Measurements from ENCODE around the gene TAF12. TPM values are rescaled to one million over a fixed set of nuclear protein-coding genes. Genes with fewer than 3 reads are reported as not detected.
A peak's percentile ranks its signal among the peaks of the same experiment; 100 is the strongest.
"Not testable (repeated sequence)": the region's sequence is repeated elsewhere in the genome, so short reads cannot be mapped to it uniquely, and the experiment has no call there.

The TAF12 gene, protein sequence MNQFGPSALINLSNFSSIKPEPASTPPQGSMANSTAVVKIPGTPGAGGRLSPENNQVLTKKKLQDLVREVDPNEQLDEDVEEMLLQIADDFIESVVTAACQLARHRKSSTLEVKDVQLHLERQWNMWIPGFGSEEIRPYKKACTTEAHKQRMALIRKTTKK
- 30.8 and 32.0 TPM in 2 replicates for total RNA-seq

DNA sequence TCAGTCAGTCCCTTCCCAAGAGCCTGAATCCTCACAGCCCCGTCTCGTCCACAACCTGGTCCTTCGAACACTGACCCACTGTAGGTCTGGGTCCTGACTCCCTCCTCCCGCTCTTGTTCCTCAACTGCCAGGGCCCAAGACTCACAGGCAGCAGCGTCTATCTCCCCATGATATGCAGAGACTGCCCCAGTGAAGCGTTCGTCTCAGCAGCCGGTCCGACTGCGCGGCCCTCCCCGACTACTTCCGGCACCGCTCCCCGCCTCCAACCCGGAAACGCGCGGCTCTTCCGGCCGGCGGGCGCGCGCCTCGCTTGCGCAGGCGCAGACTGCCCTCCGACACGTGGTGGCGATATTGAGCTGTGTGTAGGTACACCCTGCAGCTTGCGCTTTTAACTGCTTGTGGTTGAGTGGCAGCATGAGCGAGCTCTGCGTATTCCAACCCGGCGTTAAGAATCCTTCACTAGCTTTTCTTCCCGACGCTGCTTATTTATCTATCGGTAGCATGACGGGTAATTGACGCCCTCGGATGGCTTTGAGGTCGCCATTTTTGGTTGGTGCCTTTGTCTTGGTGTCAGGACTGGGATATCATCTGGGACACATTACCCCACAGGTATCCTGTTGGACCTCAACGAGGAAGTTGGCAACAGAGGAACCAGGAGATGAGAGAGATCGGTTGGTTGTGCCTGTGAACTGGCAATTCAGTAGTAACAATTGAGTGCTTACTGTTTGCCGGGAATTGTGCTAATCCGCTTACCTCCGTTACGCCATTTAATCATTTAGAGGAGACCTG is at the start of gene TAF12:
TSS of gene TAF12 (minus strand) at position 221 of the 789 bp plus-strand sequence. CDS start 20,986 bp downstream, outside the sequence.
- no peaks in the 10 kb centered on the region for H3K9me3 Mint-ChIP-seq
- peak; percentile 88 for DNase-seq (ENCODE audit: low spot score)
- peak within 1 kb of the TSS; percentile 99 for H3K4me3 Mint-ChIP-seq (ENCODE audit: low read depth)
- intact Hi-C loops (cut with micrococcal nuclease), result loop anchor here (1.0 to 5.0 kb wide), 5 partner anchors 62 to 538 kb away; partner anchors contain the start of genes PHACTR4, SRSF4 and YTHDF2
- H3K27me3 Mint-ChIP-seq (ENCODE audit: low read depth), result no peaks in the 10 kb centered on the region
- peaks cover 9% of the 10 kb centered on the region for H3K36me3 Mint-ChIP-seq (ENCODE audit: low read depth)
- peak within 1 kb of the TSS; percentile 97 for H3K27ac Mint-ChIP-seq
- peaks cover 37% of the 10 kb centered on the region for H3K4me1 Mint-ChIP-seq (ENCODE audit: low read depth)

DNA sequence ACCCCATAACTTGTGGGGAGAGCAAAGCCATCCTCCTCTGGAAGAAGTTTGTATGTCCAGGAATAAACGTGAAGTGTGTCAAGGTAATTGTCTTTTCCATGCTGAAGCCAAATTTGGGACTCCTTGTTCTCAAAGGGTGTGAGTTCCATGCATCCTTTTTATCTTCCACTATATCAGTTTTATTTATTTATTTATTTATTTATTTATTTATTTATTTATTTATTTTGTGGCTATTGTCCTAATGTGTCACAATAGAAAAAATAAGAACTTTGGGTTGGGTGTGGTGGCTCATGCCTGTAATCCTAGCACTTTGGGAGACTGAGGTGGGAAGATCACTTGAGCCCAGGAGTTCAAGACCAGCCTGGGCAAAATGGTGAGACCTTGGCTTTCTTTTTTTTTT is 48.8 kb upstream of the TAF12 start:
- H3K4me3 Mint-ChIP-seq (ENCODE audit: low read depth); H3K27ac Mint-ChIP-seq; DNase-seq (ENCODE audit: low spot score); H3K9me3 Mint-ChIP-seq; H3K4me1 Mint-ChIP-seq (ENCODE audit: low read depth); intact Hi-C loops (cut with micrococcal nuclease); H3K27me3 Mint-ChIP-seq (ENCODE audit: low read depth): not testable (repeated sequence)
- peaks cover 56% of the 10 kb centered on the region for H3K36me3 Mint-ChIP-seq (ENCODE audit: low read depth)

DNA sequence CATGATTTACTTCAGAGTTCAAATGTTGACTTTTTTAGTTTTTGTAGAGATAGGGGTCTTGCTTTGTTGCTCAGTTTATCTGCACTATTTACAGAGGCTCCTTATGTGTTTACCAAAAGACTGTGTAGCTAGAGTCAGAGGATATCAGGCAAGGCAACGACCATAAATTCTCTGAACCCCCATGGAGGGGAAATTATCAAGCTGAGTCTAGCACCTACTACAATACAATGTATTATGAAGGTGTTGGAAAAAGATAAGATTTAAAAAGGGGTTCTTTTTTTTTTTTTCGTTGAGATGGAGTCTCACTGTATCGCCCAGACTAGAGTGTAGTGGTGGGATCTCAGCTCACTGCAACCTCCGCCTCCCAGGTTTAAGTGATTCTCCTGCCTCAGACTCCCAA is 42.1 kb upstream of the TAF12 start:
- H3K36me3 Mint-ChIP-seq (ENCODE audit: low read depth), result peaks cover 54% of the 10 kb centered on the region
- no peaks in the 10 kb centered on the region for H3K27me3 Mint-ChIP-seq (ENCODE audit: low read depth)
- no peak overlapping the region for H3K27ac Mint-ChIP-seq
- no peaks in the 10 kb centered on the region for H3K9me3 Mint-ChIP-seq
- H3K4me3 Mint-ChIP-seq (ENCODE audit: low read depth), result no peak overlapping the region
- peaks cover 5% of the 10 kb centered on the region for H3K4me1 Mint-ChIP-seq (ENCODE audit: low read depth)
- intact Hi-C loops (cut with micrococcal nuclease), result no loop called here
- DNase-seq (ENCODE audit: low spot score), result no peak

DNA sequence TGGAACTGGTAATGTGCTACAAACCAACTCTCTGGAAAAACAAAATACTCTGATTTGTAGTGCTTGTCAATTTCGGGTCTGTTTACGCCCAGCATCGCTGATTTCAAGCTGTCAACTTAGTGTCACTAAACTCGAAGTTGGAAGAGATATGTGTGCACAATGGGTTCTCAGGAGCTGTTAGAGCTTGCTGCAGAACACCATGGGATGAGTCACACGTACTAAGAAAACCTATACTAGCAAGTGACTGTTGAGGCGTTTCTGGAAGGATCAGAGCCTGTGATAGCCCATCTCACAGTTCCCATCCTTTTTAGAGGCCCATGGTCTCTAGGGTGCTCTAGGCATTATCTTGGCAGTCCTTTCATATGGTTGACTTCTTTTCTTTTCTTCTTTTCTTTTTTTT is 40.0 kb upstream of the TAF12 start:
- peaks cover 5% of the 10 kb centered on the region for H3K4me1 Mint-ChIP-seq (ENCODE audit: low read depth)
- H3K4me3 Mint-ChIP-seq (ENCODE audit: low read depth), result no peak overlapping the region
- no peaks in the 10 kb centered on the region for H3K9me3 Mint-ChIP-seq
- no peaks in the 10 kb centered on the region for H3K27me3 Mint-ChIP-seq (ENCODE audit: low read depth)
- intact Hi-C loops (cut with micrococcal nuclease), result no loop called here
- H3K27ac Mint-ChIP-seq, result no peak overlapping the region
- peaks cover 47% of the 10 kb centered on the region for H3K36me3 Mint-ChIP-seq (ENCODE audit: low read depth)
- no peak for DNase-seq (ENCODE audit: low spot score)

DNA sequence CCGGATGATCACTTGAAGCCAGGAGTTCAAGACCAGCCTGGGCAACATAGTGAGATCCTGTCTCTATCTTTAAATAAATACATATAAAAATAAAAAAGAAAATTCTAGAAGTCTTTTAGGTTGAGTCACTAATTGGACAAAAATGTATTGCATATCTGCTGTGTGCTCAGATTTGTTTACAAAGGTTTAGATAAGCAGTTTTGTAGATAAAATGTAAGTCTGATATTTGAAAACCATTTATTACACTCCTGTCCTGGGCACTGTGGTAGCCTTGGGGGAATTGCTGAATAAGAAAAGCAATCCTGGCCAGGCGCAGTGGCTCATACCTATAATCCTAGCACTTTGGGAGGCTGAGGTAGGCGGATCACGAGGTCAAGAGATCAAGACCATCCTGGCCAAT is 37.3 kb upstream of the TAF12 start:
- H3K4me1 Mint-ChIP-seq (ENCODE audit: low read depth), result peaks cover 2% of the 10 kb centered on the region
- H3K4me3 Mint-ChIP-seq (ENCODE audit: low read depth), result no peak overlapping the region
- H3K27ac Mint-ChIP-seq, result no peak overlapping the region
- peaks cover 32% of the 10 kb centered on the region for H3K36me3 Mint-ChIP-seq (ENCODE audit: low read depth)
- DNase-seq (ENCODE audit: low spot score), result no peak
- no peaks in the 10 kb centered on the region for H3K27me3 Mint-ChIP-seq (ENCODE audit: low read depth)
- intact Hi-C loops (cut with micrococcal nuclease), result no loop called here
- H3K9me3 Mint-ChIP-seq, result no peaks in the 10 kb centered on the region

DNA sequence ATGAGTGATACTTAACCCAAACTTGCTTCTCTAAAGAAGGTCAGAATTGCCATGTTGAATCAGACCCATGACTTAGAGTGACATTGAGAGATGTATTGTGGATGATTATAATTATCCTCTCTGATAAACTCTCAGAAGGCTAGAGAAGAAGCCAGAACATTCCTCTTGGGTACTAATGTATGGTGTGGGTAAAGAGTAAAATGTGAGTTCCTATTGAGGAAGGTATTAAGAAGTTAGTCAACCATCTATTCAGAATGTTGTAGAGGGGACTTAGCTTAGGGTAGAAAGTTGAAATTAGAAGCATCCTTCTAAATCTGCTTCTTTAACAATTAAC is 33.0 kb upstream of the TAF12 start:
- no peaks in the 10 kb centered on the region for H3K27me3 Mint-ChIP-seq (ENCODE audit: low read depth)
- peaks cover under 1% of the 10 kb centered on the region for H3K4me1 Mint-ChIP-seq (ENCODE audit: low read depth)
- intact Hi-C loops (cut with micrococcal nuclease), result no loop called here
- H3K4me3 Mint-ChIP-seq (ENCODE audit: low read depth), result no peak overlapping the region
- no peak overlapping the region for H3K27ac Mint-ChIP-seq
- peaks cover 10% of the 10 kb centered on the region for H3K36me3 Mint-ChIP-seq (ENCODE audit: low read depth)
- DNase-seq (ENCODE audit: low spot score), result no peak
- no peaks in the 10 kb centered on the region for H3K9me3 Mint-ChIP-seq

DNA sequence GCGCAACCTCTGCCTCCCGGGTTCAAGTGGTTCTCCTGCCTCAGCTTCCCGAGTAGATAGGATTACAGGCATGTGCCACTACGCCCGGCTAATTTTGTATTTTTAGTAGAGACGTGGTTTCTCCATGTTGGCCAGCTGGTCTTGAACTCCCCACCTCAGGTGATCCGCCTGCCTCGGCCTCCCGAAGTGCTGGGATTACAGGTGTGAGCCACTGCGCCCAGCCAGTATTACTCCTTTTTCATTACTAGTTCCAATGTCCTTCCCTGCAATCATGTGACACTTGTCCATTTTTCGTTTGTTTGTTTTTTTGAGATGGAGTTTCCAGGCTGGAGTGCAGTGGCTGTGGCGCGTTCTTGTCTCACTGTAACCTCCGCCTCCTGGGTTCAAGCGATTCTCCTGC is 30.1 kb upstream of the TAF12 start:
- intact Hi-C loops (cut with micrococcal nuclease), result not testable (repeated sequence)

DNA sequence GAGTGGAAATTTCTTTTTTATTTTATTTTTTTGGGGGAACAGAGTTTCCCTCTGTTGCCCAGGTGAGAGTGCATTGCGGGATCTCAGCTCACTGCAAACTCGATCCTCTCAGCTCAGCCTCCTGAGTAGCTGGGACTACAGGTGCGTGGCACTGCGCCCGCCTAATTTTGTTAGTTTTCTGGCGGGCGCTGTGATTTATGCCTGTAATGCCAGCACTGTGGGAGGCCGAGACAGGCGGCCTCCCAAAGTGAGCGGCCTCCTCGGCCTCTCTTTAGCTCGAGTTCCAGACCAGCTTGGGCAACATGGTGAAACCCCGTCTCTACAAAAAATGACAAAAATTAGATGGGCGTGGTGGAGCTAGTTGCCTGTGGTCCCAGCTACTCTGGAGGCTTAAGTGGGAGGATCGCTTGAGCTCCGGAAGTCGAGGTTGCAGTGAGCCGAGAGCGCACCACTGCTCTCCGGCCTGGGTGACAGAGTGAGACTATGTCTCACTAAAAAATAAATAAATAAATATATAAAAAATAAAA is 28.4 kb upstream of the TAF12 start:
- no peak for DNase-seq (ENCODE audit: low spot score)
- intact Hi-C loops (cut with micrococcal nuclease), result no loop called here
- H3K9me3 Mint-ChIP-seq, result no peaks in the 10 kb centered on the region
- H3K27me3 Mint-ChIP-seq (ENCODE audit: low read depth), result no peaks in the 10 kb centered on the region
- H3K36me3 Mint-ChIP-seq (ENCODE audit: low read depth), result peaks cover 14% of the 10 kb centered on the region
- no peak overlapping the region for H3K27ac Mint-ChIP-seq
- H3K4me3 Mint-ChIP-seq (ENCODE audit: low read depth), result no peak overlapping the region
- peaks cover 7% of the 10 kb centered on the region for H3K4me1 Mint-ChIP-seq (ENCODE audit: low read depth)

More for the DNA sequence above, 30.1 kb upstream of the TAF12 start:
- not testable (repeated sequence) for DNase-seq (ENCODE audit: low spot score); H3K4me1 Mint-ChIP-seq (ENCODE audit: low read depth); H3K27me3 Mint-ChIP-seq (ENCODE audit: low read depth); H3K27ac Mint-ChIP-seq; H3K4me3 Mint-ChIP-seq (ENCODE audit: low read depth); H3K9me3 Mint-ChIP-seq
- peaks cover 14% of the 10 kb centered on the region for H3K36me3 Mint-ChIP-seq (ENCODE audit: low read depth)

DNA sequence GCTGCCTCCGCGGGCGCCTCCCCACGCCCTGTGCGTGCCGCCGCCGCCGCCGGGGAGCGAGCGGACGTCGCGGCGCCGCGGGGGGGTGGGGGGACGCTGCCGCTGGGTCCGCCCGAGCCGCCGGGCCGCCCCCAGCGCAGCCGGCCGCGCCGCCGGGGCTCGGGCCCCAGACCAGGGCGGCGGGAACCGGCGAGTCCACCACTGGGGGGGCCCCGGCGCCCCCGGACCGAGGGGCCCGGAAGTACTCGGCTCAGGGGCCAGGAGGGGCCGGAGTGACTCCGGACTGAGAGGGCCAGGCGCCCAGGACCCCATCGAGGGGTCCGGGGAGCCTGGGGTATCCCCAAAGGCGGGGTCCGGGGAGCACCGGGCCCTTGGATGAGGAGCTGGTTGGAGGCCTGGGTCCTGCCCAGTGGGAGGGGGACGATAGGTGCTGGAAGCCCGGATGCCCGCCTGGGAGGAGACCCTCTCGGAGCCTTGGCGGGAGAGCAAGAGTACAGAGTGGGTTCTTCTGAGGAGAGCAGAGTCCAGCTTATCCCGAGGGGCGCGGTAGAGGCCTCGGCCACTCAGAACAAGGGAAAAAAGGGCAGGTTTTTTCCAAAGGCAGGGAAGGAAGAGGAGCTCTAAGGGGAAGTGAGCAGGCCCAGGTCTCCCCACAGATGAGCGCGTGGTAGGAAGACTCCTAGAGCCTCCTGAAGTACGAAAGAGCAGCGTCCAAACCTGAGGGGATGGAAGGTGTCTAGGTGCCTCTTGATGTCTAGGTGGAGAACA is 26.3 kb upstream of the TAF12 start:
- H3K4me1 Mint-ChIP-seq (ENCODE audit: low read depth), result peaks cover 10% of the 10 kb centered on the region
- intact Hi-C loops (cut with micrococcal nuclease), result loop anchor here (1.0 to 10.0 kb wide), 3 partner anchors 21 to 414 kb away; partner anchors contain the start of genes RNU11, SESN2 and YTHDF2
- no peaks in the 10 kb centered on the region for H3K9me3 Mint-ChIP-seq
- no peaks in the 10 kb centered on the region for H3K27me3 Mint-ChIP-seq (ENCODE audit: low read depth)
- H3K27ac Mint-ChIP-seq, result peak overlapping the region; percentile 99
- peaks cover 8% of the 10 kb centered on the region for H3K36me3 Mint-ChIP-seq (ENCODE audit: low read depth)
- H3K4me3 Mint-ChIP-seq (ENCODE audit: low read depth), result peak overlapping the region; percentile 93
- peak; percentile 40 for DNase-seq (ENCODE audit: low spot score)

DNA sequence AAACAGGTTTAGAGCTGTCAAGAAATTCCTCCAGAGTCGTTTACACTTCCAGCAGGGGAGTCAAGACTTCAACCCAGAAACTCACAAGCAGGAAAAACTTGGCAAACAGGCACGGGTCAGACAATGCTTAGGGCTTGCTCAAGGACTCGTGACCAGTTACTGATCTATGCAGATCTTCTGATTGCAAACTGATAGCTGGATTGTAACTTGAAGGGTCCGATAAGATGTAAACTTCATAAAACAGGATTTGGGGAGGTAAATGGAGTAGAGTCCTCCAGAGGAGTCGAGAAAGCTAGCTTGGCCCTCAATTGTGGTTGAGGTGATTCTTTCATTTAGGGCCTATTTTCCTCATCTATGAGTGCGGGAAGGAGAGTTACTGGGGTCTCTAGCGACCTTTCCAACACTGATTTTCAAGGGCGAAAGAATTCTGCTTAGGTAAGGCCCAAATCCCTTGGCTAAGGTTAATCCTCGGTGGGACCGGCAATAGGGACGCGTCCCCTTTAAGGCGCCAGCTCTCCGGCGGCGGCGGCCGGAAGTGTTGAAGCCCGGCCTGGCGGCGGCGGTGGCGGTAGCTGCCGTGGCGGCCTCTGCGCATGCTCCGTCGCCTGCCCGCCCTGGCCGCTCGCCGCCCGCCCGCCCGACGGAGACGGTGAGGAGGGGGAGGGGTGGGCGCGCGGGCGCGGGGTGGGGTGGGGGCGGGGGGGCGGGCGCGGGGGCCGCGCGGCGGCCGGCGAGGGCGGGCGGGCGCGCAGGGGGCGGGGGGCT is 25.5 kb upstream of the TAF12 start, which contains the start of gene GMEB1:
TSS of gene GMEB1 (plus strand) at position 594 of the 765 bp plus-strand sequence. CDS start 14,829 bp downstream, outside the sequence.
- Mint-ChIP-seq H3K36me3 (ENCODE audit: low read depth) (peaks cover 8% of the 10 kb centered on the region), H3K27ac (peak within 1 kb of the TSS; percentile 99), H3K27me3 (ENCODE audit: low read depth) (no peaks in the 10 kb centered on the region), H3K4me3 (ENCODE audit: low read depth) (peak within 1 kb of the TSS; percentile 93), H3K4me1 (ENCODE audit: low read depth) (peaks cover 10% of the 10 kb centered on the region), H3K9me3 (no peaks in the 10 kb centered on the region)
- intact Hi-C loops (cut with micrococcal nuclease), result loop anchor here (1.0 to 10.0 kb wide), 2 partner anchors 20 to 414 kb away; partner anchors contain the start of genes RNU11 and SESN2
- peak; percentile 83 for DNase-seq (ENCODE audit: low spot score)

DNA sequence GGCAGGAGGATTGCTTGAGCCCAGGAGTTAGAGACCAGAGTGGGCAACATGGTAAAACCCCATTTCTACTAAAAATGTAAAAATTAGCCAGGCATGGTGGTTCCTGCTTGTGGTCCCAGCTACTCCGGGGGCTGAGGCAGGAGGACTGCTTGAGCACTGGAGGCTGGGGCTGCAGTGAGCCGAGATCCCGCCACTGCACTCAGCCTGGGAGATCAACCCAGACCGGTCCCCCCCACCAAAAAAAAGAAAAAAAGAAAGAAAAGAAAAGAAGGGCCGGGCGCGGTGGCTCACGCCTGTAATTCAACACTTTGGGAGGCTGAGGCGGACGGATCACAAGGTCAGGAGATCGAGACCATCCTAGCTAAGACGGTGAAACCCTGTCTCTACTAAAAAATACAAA is 23.9 kb upstream of the TAF12 start:
- no peak for DNase-seq (ENCODE audit: low spot score)
- Mint-ChIP-seq H3K9me3 (no peaks in the 10 kb centered on the region), H3K27ac (no peak overlapping the region), H3K4me1 (ENCODE audit: low read depth) (peaks cover 10% of the 10 kb centered on the region), H3K4me3 (ENCODE audit: low read depth) (peak overlapping the region; percentile 33), H3K27me3 (ENCODE audit: low read depth) (no peaks in the 10 kb centered on the region), H3K36me3 (ENCODE audit: low read depth) (peaks cover 8% of the 10 kb centered on the region)
- intact Hi-C loops (cut with micrococcal nuclease), result loop anchor here (10.0 kb wide), 1 partner anchor 412 kb away; the partner anchor contains the start of gene SESN2
